Ishikawa (cell line): Measurements from ENCODE around the gene GRID2IP.

Experiments
- EP300 ChIP-seq: IDR thresholded peaks from 2 replicates; pipeline ENCODE4 v1.6.1; 2012; ENCODE audit warnings: borderline replicate concordance
- MAX ChIP-seq: IDR thresholded peaks from 2 replicates; pipeline ENCODE4 v1.6.1; 2012
- NFIC ChIP-seq: IDR thresholded peaks from 2 replicates; pipeline ENCODE4 v1.6.1; 2012
- TCF12 ChIP-seq: IDR thresholded peaks from 2 replicates; pipeline ENCODE4 v1.6.1; 2012; ENCODE audit warnings: low read depth

DNA sequence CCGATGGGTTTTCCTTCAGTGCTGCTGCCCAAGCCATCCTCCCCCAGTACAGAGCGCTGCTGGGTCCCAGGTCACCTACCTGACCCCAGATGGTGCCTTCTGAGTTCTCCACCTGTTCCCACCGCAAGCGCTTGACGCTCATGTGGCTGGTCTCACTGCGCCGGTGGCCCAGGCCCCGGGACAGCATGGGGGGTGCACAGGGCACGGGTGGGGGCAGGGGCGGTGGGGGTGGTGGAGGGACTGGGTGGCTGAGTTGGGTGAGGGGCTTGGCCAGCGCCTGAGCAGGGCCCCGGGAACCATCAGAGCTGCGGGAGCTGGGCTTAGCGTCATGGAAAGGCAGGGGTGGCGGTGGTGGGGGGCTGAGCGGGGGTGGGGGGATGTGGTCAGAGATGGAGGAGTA lies 43.4 kb downstream of the GRID2IP start:
- no peak for TF ChIP-seq TCF12
- no peak for TF ChIP-seq EP300
- no peak for TF ChIP-seq MAX
- no peak for TF ChIP-seq NFIC
